Measurements from ENCODE around the gene IRF2BP2. TPM values are rescaled to one million over a fixed set of nuclear protein-coding genes. Genes with fewer than 3 reads are reported as not detected.

IRF2BP2 gene
- total RNA-seq, 1 experiment from 2014 or later = 78.8 TPM

GRCh38 chr1:234627009-234627950 lies 17.3 kb upstream of the IRF2BP2 start:
- intact Hi-C loops (cut with micrococcal nuclease) = no loop called here
- Histone ChIP-seq H3K27me3 (ENCODE audit: low read length) (no peaks in the 10 kb centered on the region), H3K4me2 (ENCODE audit: low read length) (peak overlapping the region; percentile 30), H3K4me1 (ENCODE audit: insufficient read depth, low read length) (peaks cover 40% of the 10 kb centered on the region), H2AFZ (ENCODE audit: low read length) (no peak overlapping the region), H4K20me1 (ENCODE audit: low read length) (no peaks in the 10 kb centered on the region), H3K79me2 (ENCODE audit: low read length) (no peaks in the 10 kb centered on the region), H3K9me2 (replicated peaks; ENCODE audit: low read length) (no peaks in the 10 kb centered on the region), H3K36me3 (ENCODE audit: low read depth, low read length) (no peaks in the 10 kb centered on the region), H3F3A (ENCODE audit: low read length, unreplicated experiment) (peaks cover 3% of the 10 kb centered on the region), H3K4me3 (ENCODE audit: low read length) (no peak overlapping the region), H3K9me3 (ENCODE audit: low read length) (no peaks in the 10 kb centered on the region), H3K27ac (ENCODE audit: low read length) (peak overlapping the region; percentile 92), H3K9ac (ENCODE audit: low read length) (peak overlapping the region; percentile 65)
- ChIA-PET POLR2A (ENCODE audit: unreplicated experiment) (interaction anchor here (0.6 kb wide), 1 partner anchor 264 kb away, joined by 4 read pairs; no protein-coding TSS in a partner anchor), CTCF (no interaction called here)
- TF ChIP-seq EZH2 (IDR thresholded peaks at IDR 0.05; ENCODE audit: low read length, unreplicated experiment) (no peak), CTCF (conservative IDR thresholded peaks at IDR 0.05; ENCODE audit: low read depth, low read length) (no peak), EZH2phosphoT487 (IDR thresholded peaks at IDR 0.05; ENCODE audit: borderline replicate concordance, low read length) (no peak)
- no peak for DNase-seq
- BruUV-seq (replicated peaks) = no TSS peak
- ATAC-seq = no peak

- Histone ChIP-seq H3K9me2 (replicated peaks; ENCODE audit: low read length) (no peaks in the 10 kb centered on the region), H3K4me3 (ENCODE audit: low read length) (no peak overlapping the region), H2AFZ (ENCODE audit: low read length) (no peak overlapping the region), H3K36me3 (ENCODE audit: low read depth, low read length) (no peaks in the 10 kb centered on the region), H3F3A (ENCODE audit: low read length, unreplicated experiment) (no peaks in the 10 kb centered on the region), H3K4me2 (ENCODE audit: low read length) (no peak overlapping the region), H3K9ac (ENCODE audit: low read length) (no peak overlapping the region), H3K79me2 (ENCODE audit: low read length) (no peaks in the 10 kb centered on the region), H4K20me1 (ENCODE audit: low read length) (no peaks in the 10 kb centered on the region), H3K9me3 (ENCODE audit: low read length) (no peaks in the 10 kb centered on the region), H3K27me3 (ENCODE audit: low read length) (no peaks in the 10 kb centered on the region), H3K4me1 (ENCODE audit: insufficient read depth, low read length) (peaks cover 32% of the 10 kb centered on the region), H3K27ac (ENCODE audit: low read length) (no peak overlapping the region)
- ATAC-seq = no peak
- no peak for DNase-seq
- CTCF ChIA-PET = no interaction called here
- POLR2A ChIA-PET (ENCODE audit: unreplicated experiment) = no interaction called here
- intact Hi-C loops (cut with micrococcal nuclease) = no loop called here
- no TSS peak for BruUV-seq (replicated peaks)
- TF ChIP-seq EZH2phosphoT487 (IDR thresholded peaks at IDR 0.05; ENCODE audit: borderline replicate concordance, low read length) = no peak
- TF ChIP-seq CTCF (conservative IDR thresholded peaks at IDR 0.05; ENCODE audit: low read depth, low read length) = no peak
- no peak for TF ChIP-seq EZH2 (IDR thresholded peaks at IDR 0.05; ENCODE audit: low read length, unreplicated experiment)
These were observed 16.4 kb upstream of the IRF2BP2 start for GRCh38 chr1:234626391-234626790.

GRCh38 chr1:234624724-234625117 lies 14.7 kb upstream of the IRF2BP2 start:
- H3K36me3 ChIP-seq (ENCODE audit: low read depth, low read length) = no peaks in the 10 kb centered on the region

More at GRCh38 chr1:234624724-234625117, 14.7 kb upstream of the IRF2BP2 start:
- Histone ChIP-seq H2AFZ (ENCODE audit: low read length) (no peak overlapping the region), H3K9me2 (replicated peaks; ENCODE audit: low read length) (no peaks in the 10 kb centered on the region), H3K79me2 (ENCODE audit: low read length) (no peaks in the 10 kb centered on the region), H3K9ac (ENCODE audit: low read length) (no peak overlapping the region), H3K4me3 (ENCODE audit: low read length) (no peak overlapping the region), H4K20me1 (ENCODE audit: low read length) (no peaks in the 10 kb centered on the region), H3K4me2 (ENCODE audit: low read length) (no peak overlapping the region), H3K9me3 (ENCODE audit: low read length) (no peaks in the 10 kb centered on the region), H3K4me1 (ENCODE audit: insufficient read depth, low read length) (peaks cover 18% of the 10 kb centered on the region), H3K27me3 (ENCODE audit: low read length) (no peaks in the 10 kb centered on the region), H3F3A (ENCODE audit: low read length, unreplicated experiment) (no peaks in the 10 kb centered on the region), H3K27ac (ENCODE audit: low read length) (no peak overlapping the region)
- CTCF ChIA-PET = no interaction called here
- POLR2A ChIA-PET (ENCODE audit: unreplicated experiment) = no interaction called here
- BruUV-seq (replicated peaks) = no TSS peak
- DNase-seq (peak; percentile 15), ATAC-seq (no peak)
- no peak for TF ChIP-seq EZH2 (IDR thresholded peaks at IDR 0.05; ENCODE audit: low read length, unreplicated experiment)
- TF ChIP-seq CTCF (conservative IDR thresholded peaks at IDR 0.05; ENCODE audit: low read depth, low read length) = no peak
- TF ChIP-seq EZH2phosphoT487 (IDR thresholded peaks at IDR 0.05; ENCODE audit: borderline replicate concordance, low read length) = no peak
- intact Hi-C loops (cut with micrococcal nuclease) = no loop called here

Data from PC-3 (cell line).